ENCODE data around the gene CCN6. TPM values are rescaled to one million over a fixed set of nuclear protein-coding genes. Genes with fewer than 3 reads are reported as not detected.

Gene CCN6
- total RNA-seq, 1 experiment from 2014 or later: not detected

- no peak overlapping the region for H3K27ac ChIP-seq (ENCODE audit: insufficient read length, low read depth, low read length)
- no peak overlapping the region for H2BK15ac ChIP-seq (ENCODE audit: low read depth, low read length)
- H3K23ac ChIP-seq (ENCODE audit: insufficient read length, low read depth, low read length): no peak overlapping the region
- H3K9me3 ChIP-seq (ENCODE audit: control insufficient read depth, low read depth, low read length): no peaks in the 10 kb centered on the region
- H3T11ph ChIP-seq (ENCODE audit: low read length): no peak overlapping the region
- no peak overlapping the region for H4K8ac ChIP-seq (replicated peaks; ENCODE audit: insufficient read length, low read depth, low read length)
- no CpG with 5 or more reads among the region's 4 CpGs for WGBS (ENCODE audit: extremely low coverage, insufficient read length, low lambda C conversion rate)
- Mint-ChIP-seq H3K4me3 (no peak overlapping the region), H3K4me1 (0 out of 4 replicates have a peak, but pooled peaks cover 0 to 2% of the 10 kb centered on the region in 2 experiments), H3K27ac (no peak overlapping the region), H3K9me3 (peaks cover 4 to 12% of the 10 kb centered on the region in 2 experiments; a peak in 4 of 5 replicates), H3K36me3 (ENCODE audit: insufficient read depth in 1 of 3, low read depth in 3 of 3) (peaks cover 0 to 11% (median 0%) of the 10 kb centered on the region in 3 experiments; a peak in 3 of 7 replicates), H3K27me3 (ENCODE audit: low read depth) (peaks cover 3% of the 10 kb centered on the region; the same call in 1 of the 2 replicates)
- no peak overlapping the region for H2AK5ac ChIP-seq (ENCODE audit: insufficient read length, low read length)
- no peaks in the 10 kb centered on the region for H3K27me3 ChIP-seq (ENCODE audit: insufficient read depth, low read length)
- H3K56ac ChIP-seq (ENCODE audit: insufficient read length, low read depth, low read length): no peak overlapping the region
- no peak overlapping the region for H4K91ac ChIP-seq (ENCODE audit: insufficient read length, low read depth, low read length)
- H3K14ac ChIP-seq (ENCODE audit: insufficient read depth, low read length): no peak overlapping the region
- H3K9ac ChIP-seq (ENCODE audit: extremely low read depth, insufficient read length, low read length): no peak overlapping the region
- H2BK12ac ChIP-seq (ENCODE audit: insufficient read length, low read depth, low read length): no peak overlapping the region
- H3K4me1 ChIP-seq (ENCODE audit: insufficient read depth, low read length): no peaks in the 10 kb centered on the region
- H2BK5ac ChIP-seq (ENCODE audit: insufficient read length, low read length): no peak overlapping the region
- no peak for DNase-seq
- H4K5ac ChIP-seq (ENCODE audit: insufficient read length, low read depth, low read length): no peak overlapping the region
- no peak overlapping the region for H3K4me2 ChIP-seq (ENCODE audit: insufficient read depth, insufficient read length, low read length)
- no peak overlapping the region for H2AFZ ChIP-seq (ENCODE audit: low read length)
- H4K20me1 ChIP-seq (ENCODE audit: control insufficient read depth, insufficient read depth, insufficient read length): no peaks in the 10 kb centered on the region
- H3K79me1 ChIP-seq (ENCODE audit: insufficient read depth, low read depth, low read length, poor library complexity, severe bottlenecking): no peaks in the 10 kb centered on the region
- H2BK120ac ChIP-seq (ENCODE audit: low read depth, low read length, poor library complexity, severe bottlenecking): no peak overlapping the region
- no peak overlapping the region for H2BK20ac ChIP-seq (ENCODE audit: low read depth, low read length, poor library complexity, severe bottlenecking)
- no peak overlapping the region for H3K4ac ChIP-seq (ENCODE audit: low read depth, low read length)
- no peaks in the 10 kb centered on the region for H3K23me2 ChIP-seq (ENCODE audit: insufficient read length, low read depth, low read length, poor library complexity, severe bottlenecking)
- TF ChIP-seq CTCF (conservative IDR thresholded peaks at IDR 0.05): no peak
- H3K79me2 ChIP-seq (ENCODE audit: insufficient read depth, low read length): no peaks in the 10 kb centered on the region
- H3K18ac ChIP-seq (ENCODE audit: insufficient read length, low read depth, low read length): no peak overlapping the region
These were observed 27.0 kb upstream of the CCN6 start for GRCh38 chr6:112026933-112027332.
